K562 (cell line): Measurements from ENCODE around the gene TCEAL9.

Source experiments
- CTCF ChIP-seq, 3 experiments: IDR thresholded peaks in 2 of 3; conservative IDR thresholded peaks in 1 of 3; 2 replicates each; pipeline ENCODE4 v1.5.1; 2011 to 2012; ENCODE audit warnings: low read length in 3 of 3, mild to moderate bottlenecking in 3 of 3, control low read depth in 2 of 3, improper control_type of control experiment in 1 of 3, inconsistent platforms in 1 of 3, low read depth in 1 of 3, mixed read lengths in 1 of 3, moderate library complexity in 1 of 3; ENCODE audit not compliant: insufficient read depth in 2 of 3
- MAX ChIP-seq: sonication (generic); formaldehyde crosslinking; IDR thresholded peaks from 2 replicates; pipeline ENCODE4 v1.9.0; 2022; ENCODE audit warnings: mild to moderate bottlenecking, missing genetic modification reagents
- POLR2A ChIP-seq: fragments of 450-650 bp; conservative IDR thresholded peaks from 2 replicates; pipeline ENCODE4 v1.6.1; 2016
- POLR2AphosphoS5 ChIP-seq: IDR thresholded peaks from 2 replicates; pipeline ENCODE4 v1.6.1; 2011; ENCODE audit warnings: mild to moderate bottlenecking, low read depth, low read length, moderate library complexity; ENCODE audit not compliant: control insufficient read depth, insufficient read depth
- SOX6 ChIP-seq: fragments of 450-650 bp; IDR thresholded peaks from 2 replicates; pipeline ENCODE4 v1.6.1; 2014; ENCODE audit warnings: mild to moderate bottlenecking
- ZFX ChIP-seq: sonication (generic); formaldehyde crosslinking; IDR thresholded peaks from 2 replicates; pipeline ENCODE4 v1.8.0; 2022; ENCODE audit warnings: mild to moderate bottlenecking, missing genetic modification reagents, moderate library complexity
- ZNF584 ChIP-seq: fragments of 200-800 bp; sonication (Bioruptor generic); IDR thresholded peaks from 2 replicates; pipeline ENCODE4 v1.6.1; 2016; ENCODE audit warnings: low read depth, mild to moderate bottlenecking, missing genetic modification characterization, missing compliant biosample characterization
- ZNF699 ChIP-seq: fragments of 250-450 bp; sonication (Bioruptor Pico); IDR thresholded peaks from 2 replicates; pipeline ENCODE4 v1.8.0; 2021; ENCODE audit warnings: mild to moderate bottlenecking, moderate library complexity; ENCODE audit not compliant: insufficient replicate concordance
- ZNF707 ChIP-seq: fragments of 250-450 bp; sonication (Bioruptor Pico); conservative IDR thresholded peaks from 2 replicates; pipeline ENCODE4 v1.8.0; 2022; ENCODE audit warnings: inconsistent platforms, mild to moderate bottlenecking, moderate library complexity
- TF ChIP-seq, protein P1 (sequence below): fragments of 450-650 bp; formaldehyde crosslinking; IDR thresholded peaks from 2 replicates; pipeline ENCODE4 v1.4.0; 2020; ENCODE audit warnings: mild to moderate bottlenecking, mixed read lengths

- TF ChIP-seq ZNF699 (CRISPR knock-in tag) (no peak), CTCF (IDR thresholded peaks at IDR 0.05 in 2 of 3, conservative IDR thresholded peaks at IDR 0.05 in 1 of 3; ENCODE audit: insufficient read depth in 2 of 3, low read depth in 1 of 3, low read length in 3 of 3) (no peak), ZNF707 (no peak), SOX6 (no peak), POLR2AphosphoS5 (no peak), MAX (CRISPR knock-in tag) (no peak), ZFX (CRISPR knock-in tag) (no peak), ZNF584 (no peak), POLR2A (no peak)
- TF ChIP-seq, protein P1, sequence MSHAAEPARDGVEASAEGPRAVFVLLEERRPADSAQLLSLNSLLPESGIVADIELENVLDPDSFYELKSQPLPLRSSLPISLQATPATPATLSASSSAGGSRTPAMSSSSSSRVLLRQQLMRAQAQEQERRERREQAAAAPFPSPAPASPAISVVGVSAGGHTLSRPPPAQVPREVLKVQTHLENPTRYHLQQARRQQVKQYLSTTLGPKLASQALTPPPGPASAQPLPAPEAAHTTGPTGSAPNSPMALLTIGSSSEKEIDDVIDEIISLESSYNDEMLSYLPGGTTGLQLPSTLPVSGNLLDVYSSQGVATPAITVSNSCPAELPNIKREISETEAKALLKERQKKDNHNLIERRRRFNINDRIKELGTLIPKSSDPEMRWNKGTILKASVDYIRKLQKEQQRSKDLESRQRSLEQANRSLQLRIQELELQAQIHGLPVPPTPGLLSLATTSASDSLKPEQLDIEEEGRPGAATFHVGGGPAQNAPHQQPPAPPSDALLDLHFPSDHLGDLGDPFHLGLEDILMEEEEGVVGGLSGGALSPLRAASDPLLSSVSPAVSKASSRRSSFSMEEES = no peak
Measured at GRCh38 chrX:103405009-103405333, 48.7 kb downstream of the TCEAL9 start.
